GM21576 (cell line): ENCODE results near the gene GTF2F2.
"Not testable (repeated sequence)": the region's sequence is repeated elsewhere in the genome, so short reads cannot be mapped to it uniquely, and the experiment has no call there.

Experiments used
- ATAC-seq: cut with Tn5 transposase; IDR thresholded peaks from one replicate; pipeline ENCODE4 v1.9.1; 2021; ENCODE audit warnings: mild to moderate bottlenecking, moderate library complexity; ENCODE audit not compliant: unreplicated experiment

GTF2F2 gene

DNA sequence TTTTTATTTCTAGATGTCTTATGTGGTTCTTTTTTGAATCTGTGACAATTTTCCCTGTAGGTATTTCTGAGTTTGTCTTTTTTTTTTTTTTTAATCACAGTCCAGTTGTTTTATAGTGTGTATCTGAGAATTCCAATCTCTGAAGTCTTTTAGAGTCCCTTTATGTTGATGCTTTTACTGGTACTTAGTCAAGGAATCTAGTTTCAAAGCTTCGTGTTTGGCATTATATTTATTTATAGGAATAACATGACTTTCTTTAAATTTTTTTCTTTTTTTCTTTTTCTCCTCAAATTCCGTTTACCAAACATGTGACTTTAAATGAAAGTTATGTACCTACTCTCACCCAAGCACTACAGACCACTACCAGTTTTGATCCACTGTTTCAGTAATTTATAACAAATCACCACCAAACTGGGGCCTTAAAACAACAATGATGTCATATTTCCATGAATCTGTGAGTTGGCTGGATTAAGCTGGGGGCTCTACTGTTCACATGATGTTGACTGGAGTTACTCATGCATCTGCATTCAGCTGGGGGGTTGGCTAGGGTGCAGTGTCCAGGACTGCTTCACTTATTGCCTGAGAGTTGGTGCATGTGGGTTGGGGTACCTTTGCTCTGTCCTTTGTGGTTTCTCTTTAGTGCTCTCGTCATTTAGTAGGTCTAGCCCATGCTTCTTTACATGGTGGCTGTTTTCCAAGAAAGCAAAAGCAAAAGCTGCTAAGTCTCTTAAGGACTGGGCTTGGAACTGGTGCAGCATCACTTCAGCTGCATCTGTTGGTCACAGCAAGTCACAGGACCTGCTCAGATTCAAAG is 58.2 kb downstream of the GTF2F2 start:
- ATAC-seq: no peak

DNA sequence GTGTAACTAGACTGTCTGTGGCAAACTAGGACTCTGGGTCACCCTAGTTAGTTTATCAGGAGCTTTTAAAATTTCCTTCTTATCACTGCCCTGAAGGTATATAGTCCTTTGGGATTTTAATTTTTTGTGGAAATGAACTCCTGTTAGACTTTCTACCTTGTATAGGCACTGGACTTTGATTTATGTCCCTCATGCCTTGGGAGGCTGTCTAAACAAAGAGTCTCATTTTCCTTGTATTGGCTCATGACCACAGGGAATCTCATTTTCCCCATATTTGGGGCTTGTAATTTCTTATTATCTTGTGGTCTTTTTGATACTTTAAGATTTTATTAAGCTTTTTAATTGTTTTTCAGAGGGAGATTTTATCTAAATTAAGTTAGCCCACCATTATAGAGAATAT is 59.1 kb downstream of the GTF2F2 start:
- no peak for ATAC-seq

DNA sequence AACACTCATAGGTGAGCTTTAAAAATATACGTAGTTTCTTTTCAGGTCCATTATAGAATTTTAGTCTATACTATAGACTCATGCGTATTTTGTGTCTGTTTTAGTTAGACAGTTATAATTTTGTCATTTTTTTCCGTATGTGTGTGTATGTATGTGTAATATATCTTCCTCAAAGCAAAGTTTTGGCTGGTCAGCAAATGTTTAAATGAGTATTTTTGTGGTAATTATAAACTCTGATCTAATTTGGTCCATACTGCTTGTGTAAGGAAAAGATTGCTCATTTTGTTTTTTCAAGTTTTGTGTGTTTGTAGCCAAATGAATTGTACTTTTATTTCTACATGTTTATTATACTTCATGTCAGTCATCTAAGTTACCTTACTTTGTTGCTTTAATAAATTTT is 60.0 kb downstream of the GTF2F2 start:
- no peak for ATAC-seq

DNA sequence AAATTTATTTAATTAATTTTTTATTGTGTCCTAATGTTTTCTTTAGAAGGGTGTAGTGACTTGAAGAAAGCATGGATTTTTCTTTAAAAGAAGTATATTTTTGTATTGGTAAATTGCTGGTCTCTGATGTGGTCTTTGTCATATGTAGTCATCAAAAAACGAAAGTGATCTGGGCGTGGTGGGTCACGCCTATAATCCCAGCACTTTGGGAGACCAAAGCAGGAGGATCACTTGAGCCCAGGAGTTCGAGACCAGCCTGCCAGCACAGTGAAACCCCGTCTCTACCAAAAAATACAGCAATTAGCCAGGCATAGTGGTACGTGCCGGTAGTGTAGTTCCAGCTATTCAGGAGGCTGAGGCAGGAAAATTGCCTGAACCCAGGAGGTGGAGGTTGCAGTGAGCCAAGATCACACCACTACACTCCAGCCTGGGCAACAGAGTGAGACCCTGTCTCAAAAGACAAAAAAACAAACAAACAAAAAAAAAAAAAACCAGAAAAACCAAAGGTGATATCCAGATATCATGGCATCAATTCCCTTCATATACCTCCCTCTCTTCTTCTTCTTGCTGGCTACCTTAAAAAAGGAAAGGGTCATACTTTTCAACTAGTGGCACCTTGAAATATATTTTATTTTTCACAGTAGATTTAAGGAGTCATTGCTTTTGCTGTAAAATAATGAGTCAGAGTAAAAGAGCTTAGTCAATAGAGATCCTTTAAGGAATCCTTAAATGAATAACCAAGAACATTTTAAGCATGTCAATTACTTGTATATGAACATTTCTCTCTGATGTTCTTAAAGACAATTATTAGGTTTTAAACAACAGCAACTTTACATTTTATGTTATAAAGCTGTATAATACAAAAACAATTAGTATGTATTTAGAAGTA is 60.6 kb downstream of the GTF2F2 start:
- no peak for ATAC-seq

DNA sequence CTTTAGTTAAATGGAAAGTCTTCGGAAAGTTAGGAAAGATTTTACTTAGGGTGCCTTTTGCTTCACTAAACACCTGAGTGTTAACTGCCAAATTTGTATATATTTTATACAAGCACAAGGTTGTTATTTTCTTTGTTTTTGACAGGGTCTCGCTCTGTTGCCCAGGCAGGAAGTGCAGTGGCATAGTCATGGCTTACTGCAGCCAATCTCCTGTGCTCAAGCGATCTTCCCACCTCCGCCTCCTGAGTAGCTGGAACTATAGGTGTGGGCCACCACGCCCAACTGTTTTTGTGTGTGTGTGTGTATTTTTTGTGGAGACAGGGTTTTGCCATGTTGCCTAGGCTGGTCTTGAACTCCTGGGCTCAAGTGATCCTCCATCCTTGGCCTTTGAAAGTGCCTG is 64.4 kb downstream of the GTF2F2 start:
- ATAC-seq: no peak

DNA sequence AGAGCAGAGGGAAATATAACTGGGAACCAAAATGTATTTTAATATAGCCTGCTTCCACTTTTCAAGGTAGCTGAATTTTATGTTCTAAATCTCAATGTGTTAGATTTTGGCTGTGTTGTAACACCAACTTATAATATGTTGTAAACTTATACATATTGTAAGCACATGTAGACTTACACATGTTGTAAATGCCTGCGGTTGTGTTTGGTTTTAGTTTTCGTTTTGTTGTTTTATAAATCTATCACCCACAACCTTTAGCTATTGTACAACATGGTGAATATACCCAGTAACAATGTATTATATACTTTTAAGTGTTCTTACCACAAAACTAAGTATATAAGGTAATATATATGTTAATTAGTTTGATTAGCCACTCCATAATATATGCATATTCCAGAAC is 65.0 kb downstream of the GTF2F2 start:
- no peak for ATAC-seq

DNA sequence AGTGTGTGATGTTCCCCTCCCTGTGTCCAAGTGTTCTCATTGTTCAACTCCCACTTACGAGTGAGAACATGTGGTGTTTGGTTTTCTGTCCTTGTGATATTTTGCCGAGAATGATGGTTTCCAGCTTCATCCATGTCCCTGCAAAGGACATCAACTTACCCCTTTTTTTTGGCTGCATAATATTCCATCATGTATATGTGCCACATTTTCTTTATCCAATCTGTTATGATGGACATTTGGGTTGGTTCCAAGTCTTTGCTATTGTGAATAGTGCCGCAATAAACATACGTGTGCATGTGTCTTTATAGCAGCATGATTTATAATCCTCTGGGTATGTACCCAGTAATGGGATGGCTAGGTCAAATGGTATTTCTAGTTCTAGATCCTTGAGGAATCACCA is 68.8 kb downstream of the GTF2F2 start:
- not testable (repeated sequence) for ATAC-seq

DNA sequence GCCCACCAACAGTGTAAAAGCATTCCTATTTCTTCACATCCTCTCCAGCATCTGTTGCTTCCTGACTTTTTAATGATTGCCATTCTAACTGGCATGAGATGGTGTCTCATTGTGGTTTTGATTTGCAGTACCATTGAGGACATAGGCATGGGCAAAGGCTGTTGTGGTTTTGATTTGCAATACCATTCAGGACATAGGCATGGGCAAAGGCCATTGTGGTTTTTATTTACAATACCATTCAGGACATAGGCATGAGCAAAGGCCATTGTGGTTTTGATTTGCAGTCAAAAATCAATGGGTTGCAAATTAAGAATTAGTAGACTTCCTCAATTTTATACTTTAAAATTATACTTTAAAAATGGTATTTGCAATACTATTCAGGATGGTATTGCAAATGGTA is 69.2 kb downstream of the GTF2F2 start:
- not testable (repeated sequence) for ATAC-seq

DNA sequence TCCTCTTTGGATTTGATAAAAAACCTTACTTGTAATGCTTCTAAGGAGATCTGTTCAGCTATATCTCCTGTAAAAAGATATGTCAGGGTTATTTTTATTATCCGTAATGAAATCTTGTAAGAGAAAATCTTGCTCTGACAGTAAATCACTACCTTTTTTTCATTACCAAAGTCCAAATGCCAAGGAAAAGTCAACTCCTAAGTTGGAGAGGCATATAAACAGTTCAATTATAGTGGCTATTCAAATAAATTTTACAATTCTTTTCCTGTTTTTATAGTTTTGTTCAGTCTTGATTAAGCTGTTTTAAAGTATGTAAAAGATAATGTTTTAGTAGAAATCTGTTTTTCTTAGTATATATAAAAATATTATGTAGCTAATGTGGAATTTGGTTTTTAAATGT is 71.6 kb downstream of the GTF2F2 start:
- no peak for ATAC-seq

DNA sequence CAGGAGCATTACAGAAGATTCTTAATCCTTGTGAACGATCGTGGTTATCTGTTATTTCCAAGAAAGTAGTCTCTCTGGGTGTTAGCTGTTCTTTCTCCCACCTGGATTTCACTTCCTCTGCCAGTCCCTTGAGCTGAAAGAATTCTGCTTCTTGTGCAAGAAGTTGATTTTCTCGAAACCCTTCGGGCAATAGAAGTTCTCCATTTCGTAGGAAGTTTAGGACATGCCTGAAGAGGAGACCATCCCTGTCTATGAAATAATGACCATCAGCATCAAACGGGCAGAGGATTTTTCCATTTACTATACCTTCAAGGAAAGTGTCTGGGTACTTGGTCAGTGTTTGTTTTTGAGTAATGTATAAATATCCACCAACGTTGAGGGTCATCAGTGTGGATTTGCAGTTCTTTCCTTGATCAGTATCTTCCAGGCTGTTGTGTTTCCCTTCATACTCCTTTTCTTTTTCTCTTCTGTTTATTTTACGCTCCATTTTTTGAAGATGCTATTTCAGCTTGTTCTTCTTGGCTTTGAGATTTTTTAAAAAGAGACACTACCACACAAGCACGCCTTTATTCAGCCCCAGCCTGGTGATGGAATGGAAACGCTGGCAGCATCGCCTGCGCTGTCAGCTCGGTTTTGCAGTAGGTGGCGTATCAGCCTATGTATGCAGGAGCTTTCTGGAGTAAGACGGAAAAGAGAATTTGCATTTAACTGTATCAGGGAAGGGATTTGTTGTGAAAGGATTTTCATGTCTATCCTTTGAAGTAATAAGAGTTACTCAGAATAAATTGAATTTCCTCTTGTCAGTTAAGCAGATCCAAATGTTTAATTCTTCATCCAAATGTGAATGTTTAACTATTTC is 74.0 kb downstream of the GTF2F2 start:
- no peak for ATAC-seq

DNA sequence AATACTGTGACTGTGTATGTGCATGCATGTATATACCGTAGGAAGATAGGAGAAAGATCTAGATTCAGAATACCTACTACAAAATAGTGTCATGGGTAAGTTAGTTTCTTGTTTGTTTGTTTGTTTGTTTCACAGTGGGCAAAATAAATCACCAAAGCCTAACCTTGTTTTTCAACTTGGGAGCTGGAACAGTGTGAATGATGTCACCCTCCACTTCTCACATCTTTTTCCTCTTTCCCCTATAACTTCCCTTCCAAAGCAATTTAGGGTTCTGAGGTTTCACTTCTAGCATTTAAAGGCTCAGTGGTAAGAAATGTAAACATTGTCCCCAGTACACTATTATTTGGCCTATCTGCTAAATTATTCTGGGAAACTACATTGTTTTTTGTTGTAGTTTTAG is 75.1 kb downstream of the GTF2F2 start:
- no peak for ATAC-seq

DNA sequence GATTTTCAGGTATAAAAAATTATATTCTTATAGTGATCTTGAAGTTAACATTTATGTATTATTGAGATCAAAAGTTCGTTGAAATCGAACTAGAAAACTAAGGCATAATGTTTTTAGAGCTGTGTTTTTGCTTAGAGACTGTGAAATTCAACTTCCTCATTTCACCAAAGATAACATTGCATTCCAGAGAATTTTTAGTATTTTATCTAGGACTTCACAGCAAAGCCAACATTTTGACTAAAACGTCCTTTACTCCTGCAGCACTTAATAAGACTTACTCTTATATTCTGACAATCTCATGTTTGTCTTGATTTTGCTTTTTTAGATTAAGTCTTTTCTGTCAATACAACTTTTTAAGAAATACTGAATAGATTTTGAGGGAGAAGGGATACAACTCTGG is 75.8 kb downstream of the GTF2F2 start:
- no peak for ATAC-seq

DNA sequence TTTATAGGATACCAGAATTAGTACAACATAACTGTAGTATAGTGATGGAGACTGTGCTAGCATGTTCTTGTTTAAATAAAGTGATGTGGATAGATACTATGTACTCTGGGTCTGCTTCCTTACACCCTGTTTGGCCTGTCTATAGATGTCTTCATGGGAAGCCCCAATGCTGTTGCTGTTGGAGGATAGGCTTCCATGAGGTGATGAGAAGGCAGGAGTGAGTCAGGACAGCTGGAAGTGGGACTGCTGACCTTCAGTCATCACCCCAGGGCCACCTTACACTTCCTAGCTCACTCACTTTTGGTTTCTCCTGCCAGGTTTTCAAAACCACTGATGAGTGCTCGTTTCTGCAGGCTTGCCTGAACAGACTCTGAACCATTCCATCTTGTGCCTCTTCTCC is 76.3 kb downstream of the GTF2F2 start:
- ATAC-seq: peak; percentile 50

DNA sequence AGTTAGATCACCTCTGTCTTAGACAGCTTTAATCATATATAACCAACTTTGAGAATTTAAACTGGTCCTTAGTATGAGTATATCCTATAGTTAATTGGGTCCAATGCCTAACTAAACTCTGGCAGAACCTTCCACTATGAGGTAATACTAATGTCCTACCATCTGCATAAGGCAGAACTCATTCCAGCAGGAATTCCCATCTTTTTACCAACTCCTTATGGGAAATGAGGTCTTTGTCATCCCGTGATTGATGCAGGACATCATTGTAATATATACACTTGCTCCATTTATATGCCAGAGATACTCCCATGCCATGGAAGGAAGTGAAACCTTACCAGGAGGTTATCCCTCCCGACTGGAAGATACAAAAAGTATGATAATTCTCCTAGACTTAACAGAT is 77.7 kb downstream of the GTF2F2 start:
- ATAC-seq: no peak

DNA sequence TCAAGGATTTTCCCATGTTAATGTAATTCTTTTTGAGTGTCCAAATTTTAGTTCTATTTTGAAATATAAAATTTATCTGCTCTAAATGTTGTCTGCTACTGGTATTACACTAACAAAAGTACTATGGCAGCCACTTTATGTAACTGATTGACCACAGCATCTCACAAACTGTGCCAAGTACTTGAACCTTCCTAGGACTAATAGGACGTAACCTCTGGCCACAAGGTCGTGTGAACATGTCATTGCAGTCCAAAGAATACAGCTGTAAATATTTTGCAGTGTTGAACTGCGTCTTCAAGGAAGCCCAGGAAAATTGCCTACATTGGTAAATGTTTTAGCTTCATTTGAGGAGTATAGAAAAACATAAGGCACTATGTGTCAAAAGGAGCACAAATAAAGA is 78.6 kb downstream of the GTF2F2 start:
- ATAC-seq: no peak

DNA sequence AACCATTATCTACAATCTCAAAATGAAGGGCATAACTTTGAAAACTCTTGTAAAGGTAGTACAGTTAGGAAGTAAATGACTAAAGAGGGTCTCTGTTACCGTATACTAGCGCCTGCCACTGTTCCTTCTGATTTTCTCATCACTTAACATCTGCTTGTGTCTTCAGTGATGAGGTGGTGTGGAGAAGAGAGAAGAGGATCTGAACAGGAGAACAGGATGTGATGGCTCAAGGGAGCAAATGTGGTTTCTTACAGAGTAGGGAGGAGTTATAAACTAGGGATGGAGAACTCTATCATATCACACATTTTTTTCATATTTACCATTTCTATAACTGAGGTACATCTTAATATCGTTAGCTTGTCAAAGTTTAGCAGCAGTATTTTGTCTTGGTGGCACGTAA is 79.4 kb downstream of the GTF2F2 start:
- no peak for ATAC-seq

DNA sequence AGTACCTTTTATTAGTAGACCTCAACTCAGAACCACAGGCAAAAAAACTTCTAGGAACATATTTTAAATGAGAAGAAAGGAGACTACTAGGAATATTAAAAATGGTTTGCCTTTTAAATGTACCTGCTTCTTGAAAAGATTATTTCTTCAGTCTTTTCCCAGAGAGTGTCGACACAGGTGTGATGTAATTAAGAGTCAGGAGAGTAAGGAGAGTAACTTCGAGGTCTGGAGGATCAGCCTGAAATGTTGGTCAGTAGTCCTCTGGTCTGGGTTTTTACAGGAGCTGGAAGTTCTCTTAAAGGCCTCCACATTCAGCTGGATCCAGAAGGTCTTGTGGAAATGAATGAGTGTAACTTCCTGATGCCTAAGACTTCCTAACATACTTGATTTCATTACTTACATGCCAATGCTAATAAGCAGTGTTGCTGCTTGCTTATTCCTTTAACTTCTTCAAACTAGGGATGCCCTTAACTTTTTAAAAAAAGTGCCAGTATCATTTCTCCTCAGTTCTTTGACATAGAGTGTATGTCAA is 80.5 kb downstream of the GTF2F2 start, which contains the start of gene KCTD4:
Gene KCTD4 (minus strand): TSS at position 345 of the 532 bp plus-strand sequence. CDS start 6,478 bp downstream, outside the sequence.
- no peak for ATAC-seq

DNA sequence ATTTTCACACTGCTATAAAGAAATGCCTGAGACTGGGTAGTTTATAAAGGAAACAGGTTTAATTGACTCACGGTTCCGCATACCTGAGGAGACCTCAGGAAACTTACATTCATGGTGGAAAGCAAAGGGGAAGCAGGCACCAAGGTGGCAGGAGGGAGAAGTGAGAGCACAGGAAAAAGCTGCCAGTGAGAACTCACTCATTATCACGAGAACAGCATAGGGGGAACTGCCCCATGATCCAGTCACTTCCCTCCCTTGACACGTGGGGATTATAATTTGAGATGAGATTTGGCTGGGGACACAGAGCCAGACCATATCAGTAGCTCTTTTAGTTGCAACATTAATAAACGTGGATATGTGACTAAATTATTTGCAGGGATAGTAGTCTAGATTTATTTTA is 84.8 kb downstream of the GTF2F2 start:
- no peak for ATAC-seq

DNA sequence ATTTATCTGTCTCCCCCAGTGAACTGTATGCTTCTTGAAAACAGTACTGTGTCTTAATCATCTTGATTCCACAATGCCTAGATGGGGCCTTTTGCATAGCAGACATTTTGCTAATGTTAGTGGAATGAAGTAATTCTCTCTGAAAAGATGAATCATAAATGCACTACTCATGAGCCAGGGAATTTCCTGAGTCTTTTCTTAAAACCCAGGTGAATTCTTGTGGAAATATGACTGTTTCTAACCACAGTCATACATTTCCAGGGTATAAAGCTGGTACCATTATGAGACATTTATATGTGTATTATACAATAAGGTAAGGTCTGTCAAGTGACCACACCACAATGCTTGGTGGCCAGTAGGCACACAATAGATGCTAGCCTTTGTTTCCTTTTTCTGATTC is 86.0 kb downstream of the GTF2F2 start:
- ATAC-seq: no peak

DNA sequence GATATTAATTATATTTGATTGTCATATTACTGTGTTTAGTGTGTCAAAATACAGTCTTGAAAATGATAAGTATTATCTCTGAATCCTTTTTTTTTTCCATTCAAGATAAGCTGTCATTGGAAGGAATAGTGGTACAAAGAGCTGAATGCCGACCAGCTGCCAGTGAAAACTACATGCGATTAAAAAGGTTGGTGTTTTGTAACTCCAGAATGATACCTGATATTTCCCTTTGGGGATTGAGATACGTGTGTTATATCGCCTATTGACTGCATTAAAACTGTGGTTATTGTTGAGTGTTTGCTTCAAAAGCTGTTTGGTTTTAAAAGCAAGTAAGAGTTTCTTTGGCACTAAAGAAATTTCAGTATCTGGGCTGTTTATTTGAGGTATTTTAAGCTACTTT is 87.0 kb downstream of the GTF2F2 start:
- ATAC-seq: no peak

DNA sequence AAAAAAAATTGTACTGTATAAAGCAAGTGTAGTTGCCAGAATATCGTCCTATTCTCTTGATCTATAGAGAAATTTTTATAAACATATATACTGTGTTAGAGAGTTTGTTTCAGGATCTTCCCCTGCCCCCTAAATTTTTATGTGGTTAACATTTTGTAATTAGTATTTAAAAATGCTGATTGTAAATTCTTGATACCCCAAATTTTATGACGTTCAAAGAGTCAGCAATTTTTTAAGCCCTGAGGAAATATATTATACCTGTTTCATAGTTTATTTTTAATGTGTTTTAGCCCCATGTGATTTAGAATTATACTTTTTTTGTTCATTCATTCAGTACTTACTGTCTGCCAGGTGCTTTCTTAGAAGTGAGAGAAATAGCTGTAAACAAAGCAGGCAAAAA is 87.8 kb downstream of the GTF2F2 start:
- no peak for ATAC-seq
